ENCODE data around the gene ZNF479. TPM values are rescaled to one million over a fixed set of nuclear protein-coding genes. Genes with fewer than 3 reads are reported as not detected.
"Not testable (repeated sequence)": the region's sequence is repeated elsewhere in the genome, so short reads cannot be mapped to it uniquely, and the experiment has no call there.

ZNF479 gene
- total RNA-seq, 1 experiment from 2014 or later, result not detected

DNA sequence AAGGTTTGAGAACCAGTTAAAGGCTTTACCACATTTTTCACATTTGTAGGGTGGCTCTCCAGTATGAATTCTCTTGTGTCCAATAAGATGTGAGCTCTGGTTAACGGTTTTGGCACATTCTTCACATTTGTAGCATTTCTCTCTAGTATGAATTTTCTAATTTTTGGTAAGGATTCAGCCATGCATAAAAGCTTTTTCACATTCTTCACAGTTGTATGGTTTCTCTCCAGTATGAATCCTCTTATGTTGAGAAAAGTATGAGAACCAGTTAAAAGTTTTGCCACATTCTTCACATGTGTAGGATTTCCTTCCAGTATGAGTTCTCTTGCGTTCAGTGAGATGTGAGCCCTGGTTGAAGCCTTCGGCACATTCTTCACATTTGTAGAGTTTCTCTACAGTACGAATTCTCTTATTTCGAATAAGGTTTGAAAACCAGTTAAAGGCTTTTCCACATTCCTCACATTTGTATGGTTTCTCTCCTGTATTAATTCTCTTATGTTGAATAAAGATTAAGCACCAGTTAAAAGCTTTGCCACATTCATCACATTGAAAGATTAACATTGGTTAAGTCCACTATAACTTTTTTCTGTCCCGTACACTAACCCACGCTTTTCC, 33.2 kb upstream of the ZNF479 start:
- CTCF ChIA-PET, result no interaction called here
- TF ChIP-seq, protein P1, sequence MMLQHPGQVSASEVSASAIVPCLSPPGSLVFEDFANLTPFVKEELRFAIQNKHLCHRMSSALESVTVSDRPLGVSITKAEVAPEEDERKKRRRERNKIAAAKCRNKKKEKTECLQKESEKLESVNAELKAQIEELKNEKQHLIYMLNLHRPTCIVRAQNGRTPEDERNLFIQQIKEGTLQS (CRISPR knock-in tag; conservative IDR thresholded peaks at IDR 0.05), result no peak
- TF ChIP-seq NFE2L1 (CRISPR knock-in tag; IDR thresholded peaks at IDR 0.05), result no peak
- TF ChIP-seq, protein P2, sequence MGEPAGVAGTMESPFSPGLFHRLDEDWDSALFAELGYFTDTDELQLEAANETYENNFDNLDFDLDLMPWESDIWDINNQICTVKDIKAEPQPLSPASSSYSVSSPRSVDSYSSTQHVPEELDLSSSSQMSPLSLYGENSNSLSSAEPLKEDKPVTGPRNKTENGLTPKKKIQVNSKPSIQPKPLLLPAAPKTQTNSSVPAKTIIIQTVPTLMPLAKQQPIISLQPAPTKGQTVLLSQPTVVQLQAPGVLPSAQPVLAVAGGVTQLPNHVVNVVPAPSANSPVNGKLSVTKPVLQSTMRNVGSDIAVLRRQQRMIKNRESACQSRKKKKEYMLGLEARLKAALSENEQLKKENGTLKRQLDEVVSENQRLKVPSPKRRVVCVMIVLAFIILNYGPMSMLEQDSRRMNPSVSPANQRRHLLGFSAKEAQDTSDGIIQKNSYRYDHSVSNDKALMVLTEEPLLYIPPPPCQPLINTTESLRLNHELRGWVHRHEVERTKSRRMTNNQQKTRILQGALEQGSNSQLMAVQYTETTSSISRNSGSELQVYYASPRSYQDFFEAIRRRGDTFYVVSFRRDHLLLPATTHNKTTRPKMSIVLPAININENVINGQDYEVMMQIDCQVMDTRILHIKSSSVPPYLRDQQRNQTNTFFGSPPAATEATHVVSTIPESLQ (CRISPR knock-in tag; IDR thresholded peaks at IDR 0.05), result no peak
- no peak for TF ChIP-seq CBFB (CRISPR knock-in tag; IDR thresholded peaks at IDR 0.05; ENCODE audit: low read depth)
- TF ChIP-seq TEAD4 (CRISPR knock-in tag; IDR thresholded peaks at IDR 0.05), result no peak
- TF ChIP-seq, protein P3, sequence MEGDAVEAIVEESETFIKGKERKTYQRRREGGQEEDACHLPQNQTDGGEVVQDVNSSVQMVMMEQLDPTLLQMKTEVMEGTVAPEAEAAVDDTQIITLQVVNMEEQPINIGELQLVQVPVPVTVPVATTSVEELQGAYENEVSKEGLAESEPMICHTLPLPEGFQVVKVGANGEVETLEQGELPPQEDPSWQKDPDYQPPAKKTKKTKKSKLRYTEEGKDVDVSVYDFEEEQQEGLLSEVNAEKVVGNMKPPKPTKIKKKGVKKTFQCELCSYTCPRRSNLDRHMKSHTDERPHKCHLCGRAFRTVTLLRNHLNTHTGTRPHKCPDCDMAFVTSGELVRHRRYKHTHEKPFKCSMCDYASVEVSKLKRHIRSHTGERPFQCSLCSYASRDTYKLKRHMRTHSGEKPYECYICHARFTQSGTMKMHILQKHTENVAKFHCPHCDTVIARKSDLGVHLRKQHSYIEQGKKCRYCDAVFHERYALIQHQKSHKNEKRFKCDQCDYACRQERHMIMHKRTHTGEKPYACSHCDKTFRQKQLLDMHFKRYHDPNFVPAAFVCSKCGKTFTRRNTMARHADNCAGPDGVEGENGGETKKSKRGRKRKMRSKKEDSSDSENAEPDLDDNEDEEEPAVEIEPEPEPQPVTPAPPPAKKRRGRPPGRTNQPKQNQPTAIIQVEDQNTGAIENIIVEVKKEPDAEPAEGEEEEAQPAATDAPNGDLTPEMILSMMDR (IDR thresholded peaks at IDR 0.05), result no peak
- no peak for TF ChIP-seq ZNF121 (CRISPR knock-in tag; IDR thresholded peaks at IDR 0.05)
- no peak for TF ChIP-seq NFYB (CRISPR knock-in tag; conservative IDR thresholded peaks at IDR 0.05; ENCODE audit: low read depth)
- no peak for TF ChIP-seq IRF2 (CRISPR knock-in tag; IDR thresholded peaks at IDR 0.05; ENCODE audit: borderline replicate concordance, low read depth)
- TF ChIP-seq GABPB1 (CRISPR knock-in tag; IDR thresholded peaks at IDR 0.05), result no peak
- TF ChIP-seq ELF4 (CRISPR knock-in tag; IDR thresholded peaks at IDR 0.05; ENCODE audit: low read depth), result no peak
- no peak for ATAC-seq

DNA sequence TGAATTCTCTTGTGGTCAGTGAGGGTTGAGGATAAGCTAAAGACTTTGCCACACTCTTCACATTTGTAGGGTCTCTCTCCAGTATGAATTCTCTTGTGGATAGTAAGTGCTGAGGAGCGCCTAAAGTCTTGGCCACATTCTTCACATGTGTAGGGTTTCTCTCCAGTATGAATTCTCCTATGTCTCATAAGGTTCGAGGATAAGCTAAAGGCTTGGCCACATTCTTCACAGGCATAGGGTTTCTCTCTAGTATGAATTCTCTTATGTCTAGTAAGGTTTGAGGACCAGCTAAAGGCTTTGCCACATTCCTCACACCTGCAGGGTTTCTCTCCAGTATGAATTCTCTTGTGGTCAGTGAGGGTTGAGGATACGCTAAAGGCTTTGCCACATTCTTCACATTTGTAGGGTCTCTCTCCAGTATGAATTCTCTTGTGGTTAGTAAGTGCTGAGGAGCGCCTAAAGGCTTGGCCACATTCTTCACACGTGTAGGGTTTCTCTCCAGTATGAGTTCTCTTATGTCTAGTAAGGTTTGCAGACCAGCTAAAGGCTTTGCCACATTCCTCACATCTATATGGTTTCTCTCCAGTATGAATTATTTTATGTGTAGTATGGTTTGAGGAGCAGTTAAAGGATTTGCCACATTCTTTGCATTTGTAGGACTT, 12.0 kb downstream of the ZNF479 start:
- H3K27ac Mint-ChIP-seq, result not testable (repeated sequence)

More for the DNA sequence above, 33.2 kb upstream of the ZNF479 start:
- peaks cover 45% of the 10 kb centered on the region for H3K9me3 Mint-ChIP-seq
- H3K36me3 Mint-ChIP-seq, result peaks cover 46% of the 10 kb centered on the region
- no peak overlapping the region for H3K4me3 Mint-ChIP-seq
- no peak overlapping the region for H3K27ac Mint-ChIP-seq
- H3K27me3 Mint-ChIP-seq (ENCODE audit: low read depth), result peaks cover 4% of the 10 kb centered on the region; the same call in 1 of the 2 replicates
- no peaks in the 10 kb centered on the region for H3K4me1 Mint-ChIP-seq
- POLR2A ChIA-PET, result no interaction called here
- DNase-seq (ENCODE audit: low spot score), result no peak

More for the DNA sequence above, 12.0 kb downstream of the ZNF479 start:
- H3K4me1 Mint-ChIP-seq; POLR2A ChIA-PET; ATAC-seq; H3K27me3 Mint-ChIP-seq (ENCODE audit: low read depth); H3K4me3 Mint-ChIP-seq; CTCF ChIA-PET; DNase-seq (ENCODE audit: low spot score): not testable (repeated sequence)
- Mint-ChIP-seq H3K9me3 (peaks cover 42% of the 10 kb centered on the region), H3K36me3 (peaks cover 32% of the 10 kb centered on the region)

All from WTC11 (cell line).